ENCODE measurements around the gene PAPOLB. TPM values are rescaled to one million over a fixed set of nuclear protein-coding genes. Genes with fewer than 3 reads are reported as not detected.

The PAPOLB gene
- total RNA-seq, 4 donors from 2014 or later, result 0.17 to 0.46 (median 0.37) TPM

GRCh38 chr7:4854916-4855315 is 6.9 kb downstream of the PAPOLB start:
- Histone ChIP-seq H3K9me3 (peaks cover 0 to 14% (median 0%) of the 10 kb centered on the region in 4 donors), H3K36me3 (no peaks in the 10 kb centered on the region), H3K27me3 (no peaks in the 10 kb centered on the region), H3K4me1 (no peaks in the 10 kb centered on the region), H3K27ac (replicated peaks in 1 of 4) (no peak overlapping the region), H3K4me3 (no peak overlapping the region)
- no peak for TF ChIP-seq POLR2A (IDR thresholded peaks at IDR 0.05; ENCODE audit: low read depth)
- no peak for TF ChIP-seq EP300 (IDR thresholded peaks at IDR 0.05)
- no peak for TF ChIP-seq POLR2AphosphoS5 (IDR thresholded peaks at IDR 0.05)
- TF ChIP-seq CTCF (IDR thresholded peaks at IDR 0.05), result no peak
- intact Hi-C loops (cut with DNase I), result no loop called here
- 93% methylated on average over 6 of the region's 6 CpGs for WGBS
- no peak for DNase-seq (ENCODE audit: extremely low spot score)

DNA sequence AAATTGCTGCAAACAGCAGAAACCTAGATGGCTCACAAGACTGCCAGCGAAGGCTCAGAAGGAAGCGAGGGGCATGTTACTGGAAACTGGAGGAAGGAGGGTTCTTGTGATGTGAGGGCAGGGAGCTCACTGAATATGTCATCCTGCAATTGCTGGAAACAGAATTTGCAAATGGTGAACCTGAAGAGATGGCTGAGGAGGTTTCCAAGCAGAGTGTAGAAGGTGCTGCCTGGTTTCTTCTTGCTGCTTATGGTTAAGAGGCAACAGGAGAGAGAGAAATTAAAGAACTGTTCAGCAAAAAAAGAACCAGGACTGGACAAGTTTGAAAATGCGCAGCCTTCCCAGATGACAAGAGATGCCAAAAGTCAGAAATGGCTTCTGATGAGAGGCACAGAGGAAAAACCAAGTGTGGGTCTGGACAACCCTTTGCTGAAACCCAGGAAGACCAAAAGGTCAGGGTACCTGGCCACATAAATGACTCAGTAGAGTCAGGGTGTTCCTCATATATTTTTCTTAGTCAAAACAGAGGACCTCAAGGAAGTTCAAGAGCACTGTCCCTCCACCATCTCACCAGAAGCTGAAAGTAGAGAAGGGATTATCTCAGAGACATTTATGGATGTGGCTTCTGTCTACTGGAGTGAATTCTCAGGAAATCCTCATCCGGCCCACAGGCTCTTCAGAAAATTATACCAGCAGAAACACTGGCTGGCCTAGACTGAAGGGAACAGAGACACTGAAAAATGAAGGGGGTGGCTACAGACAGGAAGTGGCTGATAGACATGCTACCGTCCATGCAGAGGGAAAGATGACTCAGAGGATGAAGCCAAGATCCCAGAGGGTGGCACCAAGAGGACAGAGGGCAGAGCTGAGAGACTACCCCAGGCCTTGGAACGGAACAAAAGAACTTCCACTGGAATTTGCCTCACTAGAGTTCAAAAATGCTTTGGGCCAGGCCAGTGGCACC is 10.1 kb downstream of the PAPOLB start:
- DNase-seq (ENCODE audit: extremely low spot score), result no peak
- Histone ChIP-seq H3K27ac (replicated peaks in 1 of 4) (no peak overlapping the region), H3K27me3 (no peaks in the 10 kb centered on the region), H3K9me3 (peaks cover 0 to 14% (median 0%) of the 10 kb centered on the region in 4 donors), H3K36me3 (no peaks in the 10 kb centered on the region), H3K4me1 (peaks cover 0 to 6% (median 0%) of the 10 kb centered on the region in 4 donors), H3K4me3 (no peak overlapping the region)
- intact Hi-C loops (cut with DNase I), result no loop called here
- TF ChIP-seq POLR2A (IDR thresholded peaks at IDR 0.05; ENCODE audit: low read depth) (no peak), POLR2AphosphoS5 (IDR thresholded peaks at IDR 0.05) (no peak), CTCF (IDR thresholded peaks at IDR 0.05) (no peak), EP300 (IDR thresholded peaks at IDR 0.05) (no peak)
- 77% methylated on average over 6 of the region's 6 CpGs for WGBS

DNA sequence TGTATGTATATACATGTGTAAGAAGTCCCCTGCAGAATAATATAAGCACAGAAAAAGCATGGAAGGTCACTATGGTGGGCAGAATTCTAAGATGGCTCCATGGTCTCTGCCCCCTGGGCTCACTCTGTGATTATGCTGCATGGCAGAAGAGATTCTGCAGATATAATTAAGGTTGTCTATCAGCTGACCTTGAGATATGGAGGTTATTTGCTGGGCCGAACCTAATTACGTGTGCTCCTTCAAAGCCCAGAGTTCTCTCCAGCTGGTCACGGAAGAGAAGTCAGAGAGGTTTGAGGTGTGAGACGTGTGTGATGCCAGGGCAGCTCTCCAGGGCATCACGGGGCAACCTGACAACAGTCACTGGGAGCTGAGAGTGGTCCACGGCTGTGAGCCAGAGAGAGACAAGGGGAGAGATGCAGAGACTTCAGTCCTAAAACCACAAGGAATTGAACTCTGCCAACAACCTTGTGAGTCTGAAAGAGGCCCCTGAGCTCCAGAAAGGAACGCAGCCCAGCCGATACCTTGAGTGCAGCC is 11.5 kb downstream of the PAPOLB start:
- Histone ChIP-seq H3K9me3 (peaks cover 0 to 14% (median 0%) of the 10 kb centered on the region in 4 donors), H3K27ac (replicated peaks in 1 of 4) (no peak overlapping the region), H3K36me3 (no peaks in the 10 kb centered on the region), H3K4me1 (peaks cover 0 to 6% (median 0%) of the 10 kb centered on the region in 4 donors), H3K27me3 (no peaks in the 10 kb centered on the region), H3K4me3 (no peak overlapping the region)
- DNase-seq (ENCODE audit: extremely low spot score), result no peak
- TF ChIP-seq CTCF (IDR thresholded peaks at IDR 0.05) (no peak), EP300 (IDR thresholded peaks at IDR 0.05) (no peak), POLR2A (IDR thresholded peaks at IDR 0.05; ENCODE audit: low read depth) (no peak), POLR2AphosphoS5 (IDR thresholded peaks at IDR 0.05) (no peak)
- WGBS, result 86% methylated on average over 8 of the region's 8 CpGs
- intact Hi-C loops (cut with DNase I), result no loop called here

- H3K36me3 ChIP-seq, result no peaks in the 10 kb centered on the region
- intact Hi-C loops (cut with DNase I), result loop anchor here (5.0 kb wide), 1 partner anchor 33 kb away; the partner anchor contains the start of gene RADIL
- H3K4me3 ChIP-seq, result no peak overlapping the region
- H3K27me3 ChIP-seq, result no peaks in the 10 kb centered on the region
- no peak for DNase-seq (ENCODE audit: extremely low spot score)
- H3K4me1 ChIP-seq, result peaks cover 0 to 6% (median 0%) of the 10 kb centered on the region in 4 donors
- WGBS, result 35% methylated on average over 4 of the region's 4 CpGs
- no peak overlapping the region for H3K27ac ChIP-seq (replicated peaks in 1 of 4)
- peaks cover 0 to 14% (median 0%) of the 10 kb centered on the region in 4 donors for H3K9me3 ChIP-seq
- TF ChIP-seq CTCF (IDR thresholded peaks at IDR 0.05), result peak in 2 of 3 experiments; percentile 26 to 38
- no peak for TF ChIP-seq POLR2AphosphoS5 (IDR thresholded peaks at IDR 0.05)
- no peak for TF ChIP-seq EP300 (IDR thresholded peaks at IDR 0.05)
These were observed 12.4 kb downstream of the PAPOLB start for GRCh38 chr7:4849390-4849789.
